Neural crest cell (in vitro differentiated cells): ENCODE measurements around the gene PANK1. TPM values are rescaled to one million over a fixed set of nuclear protein-coding genes. Genes with fewer than 3 reads are reported as not detected.

Experiments
- DNase-seq: peaks from one replicate; pipeline ENCODE4 v3.0.0; 2021; ENCODE audit warnings: low read depth, mixed read lengths, low spot score
- H3K27ac Mint-ChIP-seq: one replicate; pipeline ENCODE4 v1.8.0; 2021; ENCODE audit warnings: mild to moderate bottlenecking, mixed read lengths; ENCODE audit not compliant: unreplicated experiment
- H3K27me3 Mint-ChIP-seq: 2 replicates; pipeline ENCODE4 v1.8.0; 2021; ENCODE audit warnings: low read depth, mild to moderate bottlenecking, mixed read lengths
- H3K36me3 Mint-ChIP-seq: 2 replicates; pipeline ENCODE4 v1.8.0; 2021; ENCODE audit warnings: low read depth, mild to moderate bottlenecking, mixed read lengths
- H3K4me1 Mint-ChIP-seq: 2 replicates; pipeline ENCODE4 v1.8.0; 2021; ENCODE audit warnings: mixed read lengths
- H3K4me3 Mint-ChIP-seq: one replicate; pipeline ENCODE4 v1.8.0; 2021; ENCODE audit warnings: mild to moderate bottlenecking, mixed read lengths
- H3K9me3 Mint-ChIP-seq: 2 replicates; pipeline ENCODE4 v1.8.0; 2021; ENCODE audit warnings: mixed read lengths
- CTCF ChIP-seq: fragments of 200-600 bp; sonication (generic); conservative IDR thresholded peaks from 2 replicates; pipeline ENCODE4 v1.5.0; 2021; ENCODE audit warnings: antibody characterized with exemption, mild to moderate bottlenecking
- total RNA-seq: library from RNA; stranded (reverse); gene quantifications from 2 replicates; pipeline ENCODE4 v1.2.1, GENCODE V29; 2021

Gene PANK1
- total RNA-seq, 1 donor from 2014 or later, result 46.9 TPM

- Mint-ChIP-seq H3K4me1 (peaks cover 6% of the 10 kb centered on the region), H3K9me3 (peaks cover 10% of the 10 kb centered on the region), H3K27ac (no peak overlapping the region), H3K27me3 (no peaks in the 10 kb centered on the region), H3K4me3 (no peak overlapping the region), H3K36me3 (peaks cover 22% of the 10 kb centered on the region)
- no peak for TF ChIP-seq CTCF
- no peak for DNase-seq
Observed at GRCh38 chr10:89576022-89576421, 69.0 kb downstream of the PANK1 start.

- Mint-ChIP-seq H3K4me1 (peaks cover 6% of the 10 kb centered on the region), H3K27me3 (no peaks in the 10 kb centered on the region), H3K4me3 (no peak overlapping the region), H3K36me3 (peaks cover 15% of the 10 kb centered on the region), H3K27ac (no peak overlapping the region), H3K9me3 (peaks cover 8% of the 10 kb centered on the region)
- no peak for TF ChIP-seq CTCF
- DNase-seq, result no peak
Observed at GRCh38 chr10:89575031-89575430, 70.0 kb downstream of the PANK1 start.

- Mint-ChIP-seq H3K27ac (no peak overlapping the region), H3K4me3 (no peak overlapping the region), H3K4me1 (peaks cover 6% of the 10 kb centered on the region), H3K27me3 (no peaks in the 10 kb centered on the region), H3K9me3 (peaks cover 8% of the 10 kb centered on the region), H3K36me3 (peaks cover 12% of the 10 kb centered on the region)
- DNase-seq, result no peak
- no peak for TF ChIP-seq CTCF
Observed at GRCh38 chr10:89574368-89574767, 70.7 kb downstream of the PANK1 start.

GRCh38 chr10:89567576-89568245 lies 77.3 kb downstream of the PANK1 start:
- TF ChIP-seq CTCF, result no peak
- Mint-ChIP-seq H3K9me3 (no peaks in the 10 kb centered on the region), H3K27me3 (peaks cover 17% of the 10 kb centered on the region)

GRCh38 chr10:89566992-89567391 lies 78.0 kb downstream of the PANK1 start:
- H3K9me3 Mint-ChIP-seq, result no peaks in the 10 kb centered on the region
- no peak overlapping the region for H3K27ac Mint-ChIP-seq
- H3K4me1 Mint-ChIP-seq, result no peaks in the 10 kb centered on the region
- TF ChIP-seq CTCF, result no peak
- no peak overlapping the region for H3K4me3 Mint-ChIP-seq
- H3K27me3 Mint-ChIP-seq, result peaks cover 17% of the 10 kb centered on the region
- H3K36me3 Mint-ChIP-seq, result no peaks in the 10 kb centered on the region
- no peak for DNase-seq

More at GRCh38 chr10:89567576-89568245, 77.3 kb downstream of the PANK1 start:
- no peak overlapping the region for H3K27ac Mint-ChIP-seq
- DNase-seq, result no peak
- no peaks in the 10 kb centered on the region for H3K4me1 Mint-ChIP-seq
- no peaks in the 10 kb centered on the region for H3K36me3 Mint-ChIP-seq
- H3K4me3 Mint-ChIP-seq, result no peak overlapping the region
